Heart left ventricle (tissue), 13 donors: ENCODE data around the gene METTL9.
"Not testable (repeated sequence)": the region's sequence is repeated elsewhere in the genome, so short reads cannot be mapped to it uniquely, and the experiment has no call there.

Experiments
- POLR2A ChIP-seq, 2 donors: fragments of 450-650 bp; IDR thresholded peaks; one replicate each; pipeline ENCODE4 v1.6.1; 2017; ENCODE audit warnings: antibody characterized with exemption in 2 of 2, mild to moderate bottlenecking in 2 of 2, moderate library complexity in 2 of 2
- TF ChIP-seq, protein P1 (sequence below), 12 donors: fragments of 200-600 bp; sonication (generic) in 4 of 12; IDR thresholded peaks; one replicate each; pipeline versions ENCODE4 v1.5.0 to v1.8.0; 2018 to 2022; ENCODE audit warnings: antibody characterized with exemption in 12 of 12, mild to moderate bottlenecking in 5 of 12
- donor health status: ischemic (EF 13 %, LVEDD 7.1; RV severe dilation, severe dysfunction).
- donor health status: DM: no; HTN: yes; CAD: no.
- donor health status: DM: no; HTN: no; CAD: no.
- donor health status: ischemic (EF 25% LVEDD 6.9; RV normal size, moderate dysfunction).
- donor health status: ischemic (EF 25% LVEDD 5.7; RV mildly dilated, moderate dysfunction).
- donor health status: ischemic (EF 35%, LVEDD 5.7; RV mildly dilated, moderate dysfunction).
- donor health status: nonischemic (EF 11% LVEDD 7.7; RV severe dilation, severe dysfunction).
- donor health status: DM: yes; HTN: yes; CAD: no.
- donor health status: PGD.
- donor health status: ischemic (EF 29% LVEDD 5.4; RV normal size, mild dysfunction).
- donor health status: nonischemic (EF 23%, LVEDD 6.1; RV moderate dilation, normal function).

DNA sequence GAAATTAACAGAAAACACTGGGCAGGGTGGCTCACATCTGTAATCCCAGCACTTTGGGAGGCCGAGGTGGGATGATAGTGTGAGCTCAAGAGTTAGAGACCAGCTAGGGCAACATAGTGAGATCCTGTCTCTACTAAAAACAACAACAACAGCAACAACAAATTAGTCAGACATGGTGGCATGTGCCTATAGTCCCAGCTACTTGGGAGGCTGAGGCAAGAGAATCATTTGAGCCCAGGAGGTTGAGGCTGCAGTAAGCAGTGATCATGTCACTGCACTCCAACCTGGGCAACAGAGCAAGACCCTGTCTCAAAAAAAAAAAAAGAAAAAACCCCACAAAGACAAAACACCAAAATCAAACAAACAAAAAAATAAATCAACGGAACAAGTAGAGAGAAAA is 21.9 kb upstream of the METTL9 start:
- TF ChIP-seq, protein P1, sequence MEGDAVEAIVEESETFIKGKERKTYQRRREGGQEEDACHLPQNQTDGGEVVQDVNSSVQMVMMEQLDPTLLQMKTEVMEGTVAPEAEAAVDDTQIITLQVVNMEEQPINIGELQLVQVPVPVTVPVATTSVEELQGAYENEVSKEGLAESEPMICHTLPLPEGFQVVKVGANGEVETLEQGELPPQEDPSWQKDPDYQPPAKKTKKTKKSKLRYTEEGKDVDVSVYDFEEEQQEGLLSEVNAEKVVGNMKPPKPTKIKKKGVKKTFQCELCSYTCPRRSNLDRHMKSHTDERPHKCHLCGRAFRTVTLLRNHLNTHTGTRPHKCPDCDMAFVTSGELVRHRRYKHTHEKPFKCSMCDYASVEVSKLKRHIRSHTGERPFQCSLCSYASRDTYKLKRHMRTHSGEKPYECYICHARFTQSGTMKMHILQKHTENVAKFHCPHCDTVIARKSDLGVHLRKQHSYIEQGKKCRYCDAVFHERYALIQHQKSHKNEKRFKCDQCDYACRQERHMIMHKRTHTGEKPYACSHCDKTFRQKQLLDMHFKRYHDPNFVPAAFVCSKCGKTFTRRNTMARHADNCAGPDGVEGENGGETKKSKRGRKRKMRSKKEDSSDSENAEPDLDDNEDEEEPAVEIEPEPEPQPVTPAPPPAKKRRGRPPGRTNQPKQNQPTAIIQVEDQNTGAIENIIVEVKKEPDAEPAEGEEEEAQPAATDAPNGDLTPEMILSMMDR (IDR thresholded peaks at IDR 0.05), result not testable (repeated sequence)
- TF ChIP-seq POLR2A (IDR thresholded peaks at IDR 0.05), result not testable (repeated sequence)
